Tibial nerve (tissue), 4 donors: Measurements from ENCODE around the gene PGBD4. TPM values are rescaled to one million over a fixed set of nuclear protein-coding genes. Genes with fewer than 3 reads are reported as not detected.

ENCODE experiments used
- DNase-seq, 2 donors: peaks; one replicate each; pipeline ENCODE4 v3.0.0-alpha.2; 2019; ENCODE audit warnings: low spot score in 2 of 2
- H3K27ac ChIP-seq, 4 donors: fragments of 200-600 bp; sonication (generic) in 3 of 4; one replicate each; pipeline ENCODE4 v1.5.1; 2017 to 2019; ENCODE audit warnings: mild to moderate bottlenecking in 1 of 4
- H3K27me3 ChIP-seq, 2 donors: fragments of 200-600 bp; sonication (generic) in 1 of 2; one replicate each; pipeline versions ENCODE4 v1.5.1 to v1.6.0; 2017 to 2019
- H3K36me3 ChIP-seq, 3 donors: fragments of 200-600 bp; sonication (generic); one replicate each; pipeline ENCODE4 v1.5.1; 2018 to 2019
- H3K4me1 ChIP-seq, 4 donors: fragments of 200-600 bp; sonication (generic) in 3 of 4; one replicate each; pipeline ENCODE4 v1.5.1; 2017 to 2019
- H3K4me3 ChIP-seq, 4 donors: fragments of 200-600 bp; sonication (generic) in 3 of 4; one replicate each; pipeline ENCODE4 v1.5.1; 2017 to 2019; ENCODE audit warnings: mild to moderate bottlenecking in 1 of 4, moderate library complexity in 1 of 4
- H3K9me3 ChIP-seq, 4 donors: fragments of 200-600 bp; sonication (generic) in 3 of 4; one replicate each; pipeline ENCODE4 v1.5.1; 2017 to 2019
- EP300 ChIP-seq, 2 donors: sonication (generic); formaldehyde crosslinking; IDR thresholded peaks; one replicate each; pipeline ENCODE4 v1.6.1; 2017; ENCODE audit warnings: antibody characterized with exemption in 2 of 2, mild to moderate bottlenecking in 1 of 2
- POLR2A ChIP-seq, 2 donors: fragments of 450-650 bp; IDR thresholded peaks; one replicate each; pipeline ENCODE4 v1.6.1; 2017; ENCODE audit warnings: antibody characterized with exemption in 2 of 2, mild to moderate bottlenecking in 2 of 2, moderate library complexity in 2 of 2
- WGBS, 2 donors: methylation state at CpG; one replicate each; pipeline ENCODE4 v1.1.5; 2018; 5-methylcytosine and 5-hydroxymethylcytosine counted together
- total RNA-seq, 4 donors: library from RNA; depleted of rRNA; stranded (reverse); fragments of >200 nt; gene quantifications; one replicate each; pipeline ENCODE4 v1.1.0, GENCODE V29; 2016
- TF ChIP-seq, protein P1 (sequence below), 5 experiments: fragments of 200-600 bp in 3 of 5; fragments of 450-650 bp in 2 of 5; sonication (generic) in 3 of 5; IDR thresholded peaks; one replicate each; pipeline ENCODE4 v1.5.1; 2016 to 2019; ENCODE audit warnings: antibody characterized with exemption in 5 of 5, mild to moderate bottlenecking in 3 of 5, moderate library complexity in 2 of 5

PGBD4 gene
- total RNA-seq, 4 donors from 2014 or later: 0.90 to 2.9 (median 1.9) TPM

DNA sequence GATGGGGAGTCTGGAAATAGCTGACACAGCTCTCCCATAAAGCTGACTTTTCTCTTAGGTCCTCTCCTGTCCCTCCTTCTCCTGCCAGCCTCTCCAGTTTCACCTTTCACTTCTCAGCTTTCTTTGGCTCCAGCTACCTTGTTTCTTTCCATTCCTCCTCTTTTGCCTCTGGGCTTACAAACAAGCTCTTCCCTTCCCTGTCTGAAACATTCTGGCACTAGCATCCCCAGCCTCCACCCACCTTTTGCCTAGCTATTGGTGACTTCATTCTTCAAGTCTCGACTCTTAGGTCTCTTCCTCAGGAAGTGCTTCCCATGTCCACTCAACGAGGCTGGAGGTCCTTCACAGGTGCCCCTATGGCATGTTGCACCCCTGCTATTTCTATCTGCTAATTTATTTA, 42.4 kb upstream of the PGBD4 start:
- Histone ChIP-seq H3K4me3 (no peak overlapping the region), H3K9me3 (no peaks in the 10 kb centered on the region), H3K27ac (no peak overlapping the region), H3K4me1 (no peaks in the 10 kb centered on the region), H3K36me3 (no peaks in the 10 kb centered on the region), H3K27me3 (no peaks in the 10 kb centered on the region)
- WGBS, 2 donors: 48 to 63% methylated on average over 2 of the region's 2 CpGs
- no peak for DNase-seq
- TF ChIP-seq, protein P1, sequence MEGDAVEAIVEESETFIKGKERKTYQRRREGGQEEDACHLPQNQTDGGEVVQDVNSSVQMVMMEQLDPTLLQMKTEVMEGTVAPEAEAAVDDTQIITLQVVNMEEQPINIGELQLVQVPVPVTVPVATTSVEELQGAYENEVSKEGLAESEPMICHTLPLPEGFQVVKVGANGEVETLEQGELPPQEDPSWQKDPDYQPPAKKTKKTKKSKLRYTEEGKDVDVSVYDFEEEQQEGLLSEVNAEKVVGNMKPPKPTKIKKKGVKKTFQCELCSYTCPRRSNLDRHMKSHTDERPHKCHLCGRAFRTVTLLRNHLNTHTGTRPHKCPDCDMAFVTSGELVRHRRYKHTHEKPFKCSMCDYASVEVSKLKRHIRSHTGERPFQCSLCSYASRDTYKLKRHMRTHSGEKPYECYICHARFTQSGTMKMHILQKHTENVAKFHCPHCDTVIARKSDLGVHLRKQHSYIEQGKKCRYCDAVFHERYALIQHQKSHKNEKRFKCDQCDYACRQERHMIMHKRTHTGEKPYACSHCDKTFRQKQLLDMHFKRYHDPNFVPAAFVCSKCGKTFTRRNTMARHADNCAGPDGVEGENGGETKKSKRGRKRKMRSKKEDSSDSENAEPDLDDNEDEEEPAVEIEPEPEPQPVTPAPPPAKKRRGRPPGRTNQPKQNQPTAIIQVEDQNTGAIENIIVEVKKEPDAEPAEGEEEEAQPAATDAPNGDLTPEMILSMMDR (IDR thresholded peaks at IDR 0.05): no peak
- no peak for TF ChIP-seq EP300 (IDR thresholded peaks at IDR 0.05)
- no peak for TF ChIP-seq POLR2A (IDR thresholded peaks at IDR 0.05)

DNA sequence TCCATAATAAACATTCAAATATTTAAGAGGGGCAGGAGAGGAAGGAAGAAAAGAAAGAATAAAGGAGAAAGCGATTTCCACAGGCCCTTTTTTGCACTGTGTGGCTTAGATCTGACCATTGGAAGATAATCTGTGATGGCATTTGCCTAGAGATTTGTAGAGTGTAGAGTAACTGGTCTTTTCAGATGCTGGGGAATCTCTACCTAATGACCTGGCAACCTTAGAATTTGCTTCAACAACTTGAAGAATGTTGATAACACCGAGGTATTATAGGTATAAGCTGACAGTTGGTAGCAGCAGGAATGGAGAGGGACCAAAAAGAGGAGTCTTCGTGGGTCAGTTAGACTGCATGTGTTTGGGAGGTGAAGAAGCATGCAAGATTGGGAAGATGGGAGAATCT, 41.9 kb upstream of the PGBD4 start:
- Histone ChIP-seq H3K4me1 (no peaks in the 10 kb centered on the region), H3K27ac (no peak overlapping the region), H3K27me3 (no peaks in the 10 kb centered on the region), H3K9me3 (no peaks in the 10 kb centered on the region), H3K36me3 (no peaks in the 10 kb centered on the region), H3K4me3 (no peak overlapping the region)
- DNase-seq: no peak
- 77 to 80% methylated on average over 3 of the region's 3 CpGs for WGBS, 2 donors
- no peak for TF ChIP-seq EP300 (IDR thresholded peaks at IDR 0.05)
- TF ChIP-seq, protein P1 (IDR thresholded peaks at IDR 0.05): no peak
- no peak for TF ChIP-seq POLR2A (IDR thresholded peaks at IDR 0.05)

DNA sequence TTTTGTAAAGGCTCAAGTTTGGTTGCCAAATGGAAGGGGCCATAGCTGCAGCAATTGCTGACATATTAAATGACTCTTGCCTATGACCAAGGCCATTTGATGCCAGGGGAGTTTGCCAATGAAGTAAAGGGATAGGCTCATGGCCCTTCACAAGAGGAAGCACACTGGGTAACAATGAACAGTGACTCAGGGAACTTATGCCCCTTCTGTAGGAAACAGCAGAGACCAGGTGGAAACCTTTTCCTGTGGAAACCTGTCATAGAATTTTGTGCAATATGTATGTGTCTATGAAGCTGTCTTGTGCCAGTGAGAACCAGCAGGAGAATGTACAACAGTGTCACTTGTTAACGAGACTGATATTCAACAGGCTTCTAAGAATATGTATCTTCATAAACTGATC, 37.4 kb upstream of the PGBD4 start:
- Histone ChIP-seq H3K4me1 (no peaks in the 10 kb centered on the region), H3K36me3 (no peaks in the 10 kb centered on the region), H3K9me3 (no peaks in the 10 kb centered on the region), H3K4me3 (no peak overlapping the region), H3K27ac (no peak overlapping the region), H3K27me3 (no peaks in the 10 kb centered on the region)
- no peak for TF ChIP-seq POLR2A (IDR thresholded peaks at IDR 0.05)
- TF ChIP-seq EP300 (IDR thresholded peaks at IDR 0.05): no peak
- TF ChIP-seq, protein P1 (IDR thresholded peaks at IDR 0.05): no peak
- WGBS, 2 donors: 0% methylated on average over 1 of the region's 1 CpG
- DNase-seq: no peak

DNA sequence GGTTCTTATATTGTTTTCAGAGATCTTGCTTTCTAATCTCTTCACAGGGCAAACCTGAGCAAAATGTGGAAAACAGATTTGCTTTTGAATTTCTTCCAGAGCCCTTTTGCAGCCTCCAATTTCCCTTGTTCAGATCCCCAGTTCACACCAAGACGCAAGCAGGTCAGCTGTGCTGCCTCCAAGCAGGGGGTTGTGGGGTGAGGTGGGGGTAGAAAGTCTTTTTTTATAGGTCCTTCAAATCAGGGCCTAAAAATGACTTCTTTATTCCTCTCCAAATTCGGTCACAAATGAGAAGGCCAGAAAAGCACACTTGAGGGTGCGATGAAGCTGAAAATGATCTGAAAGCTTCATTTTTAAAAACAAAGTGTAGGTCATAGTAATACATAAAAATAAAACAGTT, 36.6 kb upstream of the PGBD4 start:
- Histone ChIP-seq H3K27me3 (no peaks in the 10 kb centered on the region), H3K36me3 (no peaks in the 10 kb centered on the region), H3K4me1 (no peaks in the 10 kb centered on the region), H3K27ac (no peak overlapping the region), H3K9me3 (no peaks in the 10 kb centered on the region), H3K4me3 (no peak overlapping the region)
- WGBS, 2 donors: 58 to 68% methylated on average over 3 of the region's 3 CpGs
- TF ChIP-seq, protein P1 (IDR thresholded peaks at IDR 0.05): no peak
- no peak for TF ChIP-seq EP300 (IDR thresholded peaks at IDR 0.05)
- no peak for TF ChIP-seq POLR2A (IDR thresholded peaks at IDR 0.05)
- no peak for DNase-seq

DNA sequence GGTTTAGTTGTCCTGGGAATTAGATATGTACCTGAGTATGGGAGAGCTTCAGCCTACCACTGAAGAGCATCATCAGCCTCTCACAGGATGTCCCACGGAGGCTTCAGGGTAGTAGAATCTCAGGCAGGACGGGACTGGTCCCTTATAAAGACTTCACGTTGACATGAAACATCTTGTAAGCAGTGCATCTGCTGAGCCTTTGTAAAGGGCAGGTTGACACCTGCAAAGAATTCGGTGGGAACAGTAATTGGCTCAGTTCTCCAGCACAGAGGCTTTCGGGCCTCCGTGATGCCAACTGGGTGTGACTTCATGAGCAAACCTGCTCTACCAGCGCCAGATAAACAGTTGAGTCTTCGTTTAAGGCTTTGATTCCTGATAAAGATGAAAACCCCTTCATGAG, 35.9 kb upstream of the PGBD4 start:
- Histone ChIP-seq H3K9me3 (no peaks in the 10 kb centered on the region), H3K27me3 (no peaks in the 10 kb centered on the region), H3K27ac (no peak overlapping the region), H3K36me3 (no peaks in the 10 kb centered on the region), H3K4me3 (no peak overlapping the region), H3K4me1 (no peaks in the 10 kb centered on the region)
- TF ChIP-seq, protein P1 (IDR thresholded peaks at IDR 0.05): no peak
- TF ChIP-seq POLR2A (IDR thresholded peaks at IDR 0.05): no peak
- no peak for TF ChIP-seq EP300 (IDR thresholded peaks at IDR 0.05)
- WGBS, 2 donors: 87 to 88% methylated on average over 8 of the region's 8 CpGs
- DNase-seq: no peak
